Stomach (tissue), 9 donors: ENCODE measurements around the gene NUDT4. TPM values are rescaled to one million over a fixed set of nuclear protein-coding genes. Genes with fewer than 3 reads are reported as not detected.

Experiments used
- DNase-seq, 2 donors: peaks; one replicate each; pipeline versions ENCODE4 v3.0.0 to v3.0.0-alpha.2; 2013 to 2019
- H3K27ac ChIP-seq, 5 donors: fragments of 200-600 bp in 4 of 5; sonication (generic) in 4 of 5; one replicate each; pipeline ENCODE4 v1.5.1; 2013 to 2019; ENCODE audit warnings: mild to moderate bottlenecking in 1 of 5, moderate library complexity in 1 of 5
- H3K27me3 ChIP-seq, 3 donors: fragments of 200-600 bp; sonication (generic); one replicate each; pipeline ENCODE4 v1.5.1; 2017 to 2019; ENCODE audit warnings: mixed run types in 1 of 3
- H3K36me3 ChIP-seq, 4 donors: fragments of 200-600 bp; sonication (generic); 1 replicate in 3 of 4; 2 replicates in 1 of 4; pipeline ENCODE4 v1.5.1; 2016 to 2019
- H3K4me1 ChIP-seq, 4 donors: fragments of 200-600 bp; sonication (generic); one replicate each; pipeline ENCODE4 v1.5.1; 2016 to 2019
- H3K4me3 ChIP-seq, 4 donors: fragments of 200-600 bp; sonication (generic) in 3 of 4; one replicate each; pipeline ENCODE4 v1.5.1; 2016 to 2019; ENCODE audit warnings: mild to moderate bottlenecking in 1 of 4
- H3K9me3 ChIP-seq, 4 donors: fragments of 200-600 bp; sonication (generic); one replicate each; pipeline ENCODE4 v1.5.1; 2016 to 2019
- CTCF ChIP-seq, 7 experiments: fragments of 450-650 bp in 4 of 7; fragments of 200-600 bp in 3 of 7; sonication (generic) in 3 of 7; IDR thresholded peaks; one replicate each; pipeline ENCODE4 v1.5.1; 2016 to 2019; ENCODE audit warnings: antibody characterized with exemption in 7 of 7, control low read depth in 2 of 7, mild to moderate bottlenecking in 1 of 7
- EP300 ChIP-seq: sonication (generic); formaldehyde crosslinking; IDR thresholded peaks from one replicate; pipeline ENCODE4 v1.6.1; 2017; ENCODE audit warnings: antibody characterized with exemption
- POLR2A ChIP-seq, 4 donors: fragments of 450-650 bp; IDR thresholded peaks; one replicate each; pipeline ENCODE4 v1.6.1; 2016; ENCODE audit warnings: antibody characterized with exemption in 4 of 4, control low read depth in 2 of 4, mild to moderate bottlenecking in 1 of 4, moderate library complexity in 1 of 4
- POLR2AphosphoS5 ChIP-seq, 3 donors: sonication (generic); formaldehyde crosslinking; IDR thresholded peaks; one replicate each; pipeline ENCODE4 v1.6.1; 2016; ENCODE audit warnings: antibody characterized with exemption in 3 of 3
- WGBS, 5 donors: extraction: QIAGEN DNeasy Blood & Tissue Kit in 3 of 5; methylation state at CpG; one replicate each; pipeline versions ENCODE4 v1.1.5 to v1.1.7; 2013 to 2018; 5-methylcytosine and 5-hydroxymethylcytosine counted together
- intact Hi-C: fragments of 100-400 bp; cut with DNase I; formaldehyde crosslinking; loops from one replicate; pipeline ENCODE4 v1.15.1; 2023; ENCODE audit warnings: low total_unique reads
- polyA plus RNA-seq, 3 donors: library from polyadenylated mRNA; stranded (reverse); fragments of 200-250 nt; gene quantifications; one replicate each; pipeline ENCODE4 v1.2.3, GENCODE V29; 2013
- total RNA-seq, 5 donors: library from RNA; depleted of rRNA; stranded (reverse); fragments of >200 nt; gene quantifications; one replicate each; pipeline versions ENCODE4 v1.1.0 to v1.2.3, GENCODE V29; 2014 to 2016
- donor health status: healthy with polysubstance abuse.
- donor health status: Bipolar disorder and iron deficiency.
- donor health status: healthy.

Gene NUDT4
- total and polyA plus RNA-seq, 8 donors = 17.5 to 77.7 (median 29.4) TPM

GRCh38 chr12:93387780-93388179 lies 10.1 kb downstream of the NUDT4 start:
- DNase-seq = no peak
- Histone ChIP-seq H3K27me3 (no peaks in the 10 kb centered on the region), H3K9me3 (no peaks in the 10 kb centered on the region), H3K27ac (no peak overlapping the region), H3K4me3 (no peak overlapping the region), H3K4me1 (peaks cover 6 to 89% (median 58%) of the 10 kb centered on the region in 4 donors), H3K36me3 (no peaks in the 10 kb centered on the region)
- 78 to 87% (median 81%) methylated on average over 2 of the region's 2 CpGs for WGBS, 5 donors
- intact Hi-C loops = no loop called here
- TF ChIP-seq POLR2A (IDR thresholded peaks at IDR 0.05) = no peak
- no peak for TF ChIP-seq CTCF (IDR thresholded peaks at IDR 0.05)
- TF ChIP-seq EP300 = no peak
- no peak for TF ChIP-seq POLR2AphosphoS5 (IDR thresholded peaks at IDR 0.05)

GRCh38 chr12:93390031-93390430 lies 12.3 kb downstream of the NUDT4 start:
- H3K36me3 ChIP-seq = peaks cover 0 to 6% (median 5%) of the 10 kb centered on the region in 4 donors
- 21 to 44% (median 37%) methylated on average over 5 of the region's 5 CpGs for WGBS, 5 donors
- peak overlapping the region in 2 of 5 donors; percentile 32 to 54 for H3K27ac ChIP-seq
- DNase-seq = no peak
- TF ChIP-seq CTCF (IDR thresholded peaks at IDR 0.05) (no peak), EP300 (no peak), POLR2A (IDR thresholded peaks at IDR 0.05) (no peak), POLR2AphosphoS5 (IDR thresholded peaks at IDR 0.05) (no peak)
- intact Hi-C loops = loop anchor here (10.0 kb wide), 1 partner anchor 405 kb away; no protein-coding TSS in a partner anchor
- H3K4me3 ChIP-seq = no peak overlapping the region
- no peaks in the 10 kb centered on the region for H3K9me3 ChIP-seq
- H3K4me1 ChIP-seq = peaks cover under 1 to 80% (median 45%) of the 10 kb centered on the region in 4 donors
- H3K27me3 ChIP-seq = no peaks in the 10 kb centered on the region

GRCh38 chr12:93390549-93391297 lies 13.0 kb downstream of the NUDT4 start:
- H3K27me3 ChIP-seq = no peaks in the 10 kb centered on the region
- peaks cover 0 to 13% (median 12%) of the 10 kb centered on the region in 4 donors for H3K36me3 ChIP-seq
- DNase-seq = no peak
- WGBS, 5 donors = 73 to 83% (median 81%) methylated on average over 5 of the region's 5 CpGs
- H3K4me1 ChIP-seq = peaks cover 0 to 76% (median 45%) of the 10 kb centered on the region in 4 donors
- H3K27ac ChIP-seq = peak overlapping the region in 3 of 5 donors; percentile 1 to 54 (median 32)
- intact Hi-C loops = loop anchor here (10.0 kb wide), 1 partner anchor 406 kb away; no protein-coding TSS in a partner anchor
- H3K9me3 ChIP-seq = no peaks in the 10 kb centered on the region
- H3K4me3 ChIP-seq = no peak overlapping the region
- TF ChIP-seq EP300 = no peak

- Histone ChIP-seq H3K27ac (no peak overlapping the region), H3K36me3 (peaks cover 2 to 37% (median 30%) of the 10 kb centered on the region in 4 donors), H3K27me3 (no peaks in the 10 kb centered on the region), H3K4me1 (peaks cover 4 to 71% (median 50%) of the 10 kb centered on the region in 4 donors), H3K4me3 (no peak overlapping the region), H3K9me3 (no peaks in the 10 kb centered on the region)
- 48 to 59% (median 53%) methylated on average over 2 of the region's 2 CpGs for WGBS, 5 donors
- DNase-seq = no peak
- TF ChIP-seq POLR2A (IDR thresholded peaks at IDR 0.05) = no peak
- no peak for TF ChIP-seq CTCF (IDR thresholded peaks at IDR 0.05)
- TF ChIP-seq EP300 = no peak
- TF ChIP-seq POLR2AphosphoS5 (IDR thresholded peaks at IDR 0.05) = no peak
- intact Hi-C loops = loop anchor here (10.0 kb wide), 1 partner anchor 409 kb away; no protein-coding TSS in a partner anchor
Observed at GRCh38 chr12:93393425-93393824, 15.7 kb downstream of the NUDT4 start.
